HG02840 (cell line): Measurements from ENCODE around the gene TPP1.

Experiments used
- ATAC-seq: cut with Tn5 transposase; IDR thresholded peaks from one replicate; pipeline ENCODE4 v1.9.1; 2021; ENCODE audit warnings: mild to moderate bottlenecking, moderate library complexity, moderate number of reproducible peaks; ENCODE audit not compliant: unreplicated experiment, low FRiP score

TPP1 gene

GRCh38 chr11:6629573-6629891 is 10.3 kb upstream of the TPP1 start:
- no peak for ATAC-seq

GRCh38 chr11:6628526-6628925 is 9.3 kb upstream of the TPP1 start:
- no peak for ATAC-seq

GRCh38 chr11:6627762-6628241 is 8.6 kb upstream of the TPP1 start:
- peak; percentile 69 for ATAC-seq

GRCh38 chr11:6626971-6627761 is 7.9 kb upstream of the TPP1 start:
- ATAC-seq = no peak

GRCh38 chr11:6625832-6626420 is 6.7 kb upstream of the TPP1 start:
- ATAC-seq = no peak

GRCh38 chr11:6625156-6625831 is 6.1 kb upstream of the TPP1 start:
- no peak for ATAC-seq

- no peak for ATAC-seq
These were observed 4.5 kb upstream of the TPP1 start for GRCh38 chr11:6623391-6624363.

- no peak for ATAC-seq
These were observed 3.3 kb upstream of the TPP1 start for GRCh38 chr11:6622261-6623171.

GRCh38 chr11:6621711-6622211 is 2.5 kb upstream of the TPP1 start:
- no peak for ATAC-seq

GRCh38 chr11:6620636-6621035 is 1.4 kb upstream of the TPP1 start:
- ATAC-seq = no peak

- ATAC-seq = no peak
These were observed 862 bp downstream of the TPP1 start for GRCh38 chr11:6618117-6619003.

- no peak for ATAC-seq
These were observed 1.9 kb downstream of the TPP1 start for GRCh38 chr11:6617315-6617781.

- no peak for ATAC-seq
These were observed 2.5 kb downstream of the TPP1 start for GRCh38 chr11:6616596-6617250.

- ATAC-seq = no peak
These were observed 3.2 kb downstream of the TPP1 start for GRCh38 chr11:6615882-6616585.

GRCh38 chr11:6615046-6615445 is 4.2 kb downstream of the TPP1 start:
- ATAC-seq = no peak

GRCh38 chr11:6614446-6614845 is 4.8 kb downstream of the TPP1 start:
- ATAC-seq = no peak

- ATAC-seq = no peak
These were observed 5.7 kb downstream of the TPP1 start for GRCh38 chr11:6613496-6613895.
